ENCODE data around the gene ROPN1.

Gene ROPN1

GRCh38 chr3:123941542-123941941, 50.4 kb downstream of the ROPN1 start:
- DNase-seq: no peak

- DNase-seq: no peak
These were observed 50.8 kb downstream of the ROPN1 start for GRCh38 chr3:123941121-123941520.

GRCh38 chr3:123939706-123940105, 52.2 kb downstream of the ROPN1 start:
- no peak for DNase-seq

GRCh38 chr3:123936400-123936799, 55.5 kb downstream of the ROPN1 start:
- no peak for DNase-seq

GRCh38 chr3:123935830-123936229, 56.1 kb downstream of the ROPN1 start:
- DNase-seq: no peak

- DNase-seq: no peak
These were observed 57.7 kb downstream of the ROPN1 start for GRCh38 chr3:123934250-123934649.

- no peak for DNase-seq
These were observed 61.5 kb downstream of the ROPN1 start for GRCh38 chr3:123930445-123930844.

GRCh38 chr3:123929325-123929724, 62.6 kb downstream of the ROPN1 start:
- no peak for DNase-seq

GRCh38 chr3:123926396-123926795, 65.5 kb downstream of the ROPN1 start:
- no peak for DNase-seq

- DNase-seq: no peak
These were observed 71.1 kb downstream of the ROPN1 start for GRCh38 chr3:123920868-123921267.

- DNase-seq: no peak
These were observed 71.5 kb downstream of the ROPN1 start for GRCh38 chr3:123920383-123920782.

GRCh38 chr3:123919353-123919752, 72.6 kb downstream of the ROPN1 start:
- DNase-seq: no peak
